ENCODE data around the gene CSGALNACT2.

DNA sequence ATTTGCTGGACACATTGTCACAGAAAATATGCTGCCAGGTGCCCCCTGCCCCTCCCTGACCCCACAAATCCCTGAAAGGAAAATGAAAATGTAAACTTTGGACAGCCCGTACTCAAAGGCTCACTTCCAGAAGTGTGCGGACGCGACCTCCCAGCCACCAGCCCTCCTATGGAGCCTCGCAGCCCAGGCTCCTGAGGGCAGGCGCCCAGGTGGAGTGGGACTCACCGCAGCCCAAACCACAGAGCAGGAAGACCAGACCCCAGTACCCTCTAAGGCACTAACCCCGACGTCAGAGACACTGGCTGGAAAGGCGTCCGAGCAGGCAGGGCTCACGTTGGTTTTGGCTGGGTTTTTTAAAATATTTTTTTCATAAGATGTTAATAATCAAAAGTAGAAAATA, 57.3 kb downstream of the CSGALNACT2 start:
- TF ChIP-seq, protein P1, sequence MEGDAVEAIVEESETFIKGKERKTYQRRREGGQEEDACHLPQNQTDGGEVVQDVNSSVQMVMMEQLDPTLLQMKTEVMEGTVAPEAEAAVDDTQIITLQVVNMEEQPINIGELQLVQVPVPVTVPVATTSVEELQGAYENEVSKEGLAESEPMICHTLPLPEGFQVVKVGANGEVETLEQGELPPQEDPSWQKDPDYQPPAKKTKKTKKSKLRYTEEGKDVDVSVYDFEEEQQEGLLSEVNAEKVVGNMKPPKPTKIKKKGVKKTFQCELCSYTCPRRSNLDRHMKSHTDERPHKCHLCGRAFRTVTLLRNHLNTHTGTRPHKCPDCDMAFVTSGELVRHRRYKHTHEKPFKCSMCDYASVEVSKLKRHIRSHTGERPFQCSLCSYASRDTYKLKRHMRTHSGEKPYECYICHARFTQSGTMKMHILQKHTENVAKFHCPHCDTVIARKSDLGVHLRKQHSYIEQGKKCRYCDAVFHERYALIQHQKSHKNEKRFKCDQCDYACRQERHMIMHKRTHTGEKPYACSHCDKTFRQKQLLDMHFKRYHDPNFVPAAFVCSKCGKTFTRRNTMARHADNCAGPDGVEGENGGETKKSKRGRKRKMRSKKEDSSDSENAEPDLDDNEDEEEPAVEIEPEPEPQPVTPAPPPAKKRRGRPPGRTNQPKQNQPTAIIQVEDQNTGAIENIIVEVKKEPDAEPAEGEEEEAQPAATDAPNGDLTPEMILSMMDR (IDR thresholded peaks at IDR 0.05), result no peak
- TF ChIP-seq POLR2A (IDR thresholded peaks at IDR 0.05), result no peak

Measured in adrenal gland (tissue), 5 donors.